T47D (cell line): ENCODE measurements around the gene BTBD16.

Experiments used
- DNase-seq, 2 experiments: peaks; one replicate each; pipeline versions ENCODE4 v3.0.0 to v3.0.0-alpha.2; 2011 to 2012; ENCODE audit warnings: low read depth in 1 of 2, low spot score in 1 of 2
- JUND ChIP-seq: IDR thresholded peaks from 2 replicates; pipeline ENCODE4 v1.6.1; 2012; ENCODE audit warnings: low read depth
- in situ Hi-C: cut with HindIII; loops from 2 replicates; pipeline ENCODE4 v1.10.0; 2016; ENCODE audit warnings: low sequenced_read_pairs, low pct_unique_long_range_greater_than_20kb

Gene BTBD16

GRCh38 chr10:122374237-122374858, 103.3 kb downstream of the BTBD16 start, which contains the start of gene PLEKHA1:
Gene PLEKHA1, plus strand, starts transcription at chr10:122374708. Its CDS starts 18,493 bp downstream, at chr10:122393201.
- in situ Hi-C loops = no loop called here
- peak; percentile 85 to 95 for DNase-seq
- no peak for TF ChIP-seq JUND

- in situ Hi-C loops = no loop called here
Measured at GRCh38 chr10:122374859-122375678, 104.0 kb downstream of the BTBD16 start.

DNA sequence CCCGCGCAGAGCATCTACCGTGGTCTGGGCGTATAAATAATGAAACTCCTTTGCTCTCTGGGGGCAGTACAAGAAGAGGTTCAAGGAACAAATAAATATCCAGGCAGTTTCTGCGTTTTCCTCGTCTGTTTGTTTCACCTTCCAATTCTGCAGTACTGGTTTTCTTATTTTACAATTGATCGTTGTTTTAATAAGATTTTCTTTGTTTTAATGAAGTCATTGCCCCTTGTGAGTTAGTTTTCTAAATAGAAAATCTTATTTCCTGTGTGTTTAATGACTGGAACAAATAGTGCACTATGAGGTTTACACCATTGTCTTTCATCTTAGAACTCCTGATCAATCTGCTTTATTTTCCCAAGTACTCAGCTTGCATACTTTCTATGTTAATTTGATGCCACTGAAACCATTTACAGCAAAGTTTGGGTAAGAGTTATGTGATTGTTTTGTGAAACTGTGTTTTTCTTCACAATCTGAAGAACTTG, 104.6 kb downstream of the BTBD16 start:
- no peak for TF ChIP-seq JUND
- in situ Hi-C loops = no loop called here
- no peak for DNase-seq

More at GRCh38 chr10:122374859-122375678, 104.0 kb downstream of the BTBD16 start:
- peak; percentile 23 to 57 for DNase-seq
- TF ChIP-seq JUND = no peak

DNA sequence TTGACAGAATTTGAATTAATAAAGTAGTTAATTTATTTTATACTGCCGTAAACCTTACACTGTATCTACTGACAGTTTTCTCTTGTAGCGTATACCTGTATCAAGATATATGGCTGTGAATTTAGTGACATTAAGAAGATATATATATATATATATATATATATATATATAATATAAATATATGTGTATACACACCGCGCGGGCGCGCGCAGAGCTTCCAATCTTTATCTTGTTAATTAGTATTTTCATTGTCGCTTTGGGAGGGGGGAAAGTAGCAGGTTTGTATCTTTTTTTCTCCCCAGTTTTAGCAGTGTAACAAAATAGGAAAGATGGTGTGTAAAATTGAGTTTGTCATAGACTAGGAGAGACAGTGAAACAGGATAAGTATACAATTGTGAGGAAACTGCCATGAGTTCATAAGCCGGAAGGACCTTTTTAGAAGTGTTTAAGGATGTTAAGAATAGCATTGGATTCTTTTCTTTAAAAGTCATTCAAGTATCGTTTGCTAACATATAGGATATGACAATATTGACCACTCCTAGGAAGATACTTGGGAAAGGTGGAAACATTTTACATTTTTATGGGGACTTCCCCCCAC, 105.4 kb downstream of the BTBD16 start:
- no peak for DNase-seq
- in situ Hi-C loops = no loop called here
- TF ChIP-seq JUND = no peak

- TF ChIP-seq JUND = no peak
- DNase-seq = no peak
- in situ Hi-C loops = no loop called here
Measured at GRCh38 chr10:122379041-122379440, 107.9 kb downstream of the BTBD16 start.

- no peak for DNase-seq
- in situ Hi-C loops = no loop called here
- TF ChIP-seq JUND = no peak
Measured at GRCh38 chr10:122379537-122379936, 108.4 kb downstream of the BTBD16 start.

DNA sequence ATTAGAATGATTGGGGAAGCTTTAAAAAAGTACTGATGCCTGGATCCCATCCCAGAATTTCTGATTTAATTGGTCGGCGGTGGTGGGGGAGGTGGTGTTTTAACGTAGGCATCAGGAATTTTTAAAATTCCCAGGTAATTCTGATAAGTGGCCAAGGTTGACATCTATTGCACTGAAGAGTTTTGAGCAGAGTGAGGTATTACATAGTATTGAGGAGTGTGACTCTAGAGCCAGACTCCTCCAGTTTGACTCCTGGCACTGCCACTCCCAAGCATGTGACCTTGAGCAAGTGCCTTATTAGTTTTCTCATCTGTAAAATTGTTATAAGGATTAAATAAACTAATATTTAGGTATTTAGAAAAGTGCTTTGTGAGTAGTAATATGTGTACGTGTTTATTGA, 109.6 kb downstream of the BTBD16 start:
- no peak for TF ChIP-seq JUND
- no peak for DNase-seq
- in situ Hi-C loops = no loop called here

- no peak for DNase-seq
- in situ Hi-C loops = no loop called here
- TF ChIP-seq JUND = no peak
Measured at GRCh38 chr10:122381680-122382079, 110.6 kb downstream of the BTBD16 start.

DNA sequence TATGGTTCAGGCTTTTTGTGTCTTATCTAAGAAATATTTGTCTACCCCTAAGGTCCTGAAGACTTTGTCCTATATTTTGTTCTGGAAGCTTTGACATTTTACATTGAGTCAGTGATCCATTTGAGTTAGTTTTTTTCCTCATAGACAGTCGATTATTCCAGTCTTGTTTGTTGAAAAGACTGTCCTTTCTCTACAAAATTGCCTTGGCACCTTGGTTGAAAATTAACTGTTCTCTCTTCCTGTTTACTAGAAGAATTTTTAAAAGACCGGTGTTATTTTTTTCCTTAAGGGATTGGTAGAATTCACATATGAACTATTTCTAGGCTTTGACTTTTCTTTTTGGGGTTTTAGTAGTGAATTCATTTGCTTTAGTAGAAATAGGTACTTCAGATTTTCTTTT, 115.4 kb downstream of the BTBD16 start:
- no peak for TF ChIP-seq JUND
- in situ Hi-C loops = no loop called here
- DNase-seq = no peak

DNA sequence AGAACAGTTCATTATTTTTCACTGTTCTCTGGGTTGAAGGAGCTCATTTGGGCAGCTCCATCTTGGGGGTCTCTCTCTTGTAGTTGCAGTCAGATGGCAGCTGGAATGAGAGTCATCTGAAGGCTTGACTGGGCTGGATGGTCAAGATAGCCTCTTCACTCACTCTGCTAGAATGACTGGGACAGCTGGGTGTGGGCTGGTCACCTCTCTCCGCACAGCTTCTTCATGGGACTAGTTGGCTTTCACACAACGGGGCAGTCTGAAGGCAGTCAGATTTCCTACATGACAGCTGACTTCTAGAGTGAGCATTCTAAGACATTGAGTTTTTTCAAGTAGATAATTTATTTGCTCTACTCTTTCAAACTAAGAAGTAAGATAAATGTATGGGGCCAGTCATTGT, 116.5 kb downstream of the BTBD16 start:
- no peak for DNase-seq
- in situ Hi-C loops = no loop called here
- no peak for TF ChIP-seq JUND
